HCT116 (cell line): ENCODE results near the gene MYADM.

ENCODE experiments used
- CEBPB ChIP-seq: IDR thresholded peaks from 2 replicates; pipeline ENCODE4 v1.6.1; 2012; ENCODE audit warnings: low read depth
- CTCF ChIP-seq, 3 experiments: fragments of 200-600 bp in 1 of 3; sonication (generic) in 1 of 3; IDR thresholded peaks in 2 of 3; conservative IDR thresholded peaks in 1 of 3; 2 replicates each; pipeline ENCODE4 v1.5.1; 2012 to 2017; ENCODE audit warnings: low read depth in 2 of 3, low read length in 2 of 3, antibody characterized with exemption in 1 of 3, borderline replicate concordance in 1 of 3, control low read depth in 1 of 3, mild to moderate bottlenecking in 1 of 3, mixed read lengths in 1 of 3, mixed run types in 1 of 3, moderate library complexity in 1 of 3; ENCODE audit not compliant: insufficient read depth in 1 of 3
- EGR1 ChIP-seq: IDR thresholded peaks from 2 replicates; pipeline ENCODE4 v1.6.1; 2012; ENCODE audit warnings: low read depth
- EZH2 ChIP-seq: fragments of 200-600 bp; sonication (generic); IDR thresholded peaks from 2 replicates; pipeline ENCODE4 v1.6.1; 2017; ENCODE audit warnings: antibody characterized with exemption, mixed run types
- JUND ChIP-seq: IDR thresholded peaks from 2 replicates; pipeline ENCODE4 v1.6.1; 2012
- POLR2A ChIP-seq: IDR thresholded peaks from 2 replicates; pipeline ENCODE4 v1.7.0; 2011; ENCODE audit warnings: borderline replicate concordance; ENCODE audit not compliant: insufficient read depth, insufficient read length; ENCODE audit errors: extremely low read depth
- RAD21 ChIP-seq: IDR thresholded peaks from 2 replicates; pipeline ENCODE4 v1.6.1; 2012; ENCODE audit warnings: low read depth, mild to moderate bottlenecking

GRCh38 chr19:53873773-53874605, 6.3 kb downstream of the MYADM start:
- TF ChIP-seq CTCF (IDR thresholded peaks at IDR 0.05 in 2 of 3, conservative IDR thresholded peaks at IDR 0.05 in 1 of 3; ENCODE audit: borderline replicate concordance in 1 of 3, insufficient read depth in 1 of 3, low read depth in 2 of 3, low read length in 2 of 3) (no peak), EZH2 (no peak), CEBPB (no peak), JUND (no peak), POLR2A (no peak), RAD21 (no peak), EGR1 (no peak)
